Liver (tissue), 9 donors: Measurements from ENCODE around the gene C9orf153. TPM values are rescaled to one million over a fixed set of nuclear protein-coding genes. Genes with fewer than 3 reads are reported as not detected.

Experiments
- DNase-seq: peaks from one replicate; pipeline ENCODE4 v3.0.0-alpha.2; 2017; ENCODE audit warnings: low spot score
- H3K27ac ChIP-seq, 2 donors: one replicate each; pipeline ENCODE4 v1.7.0; 2013; ENCODE audit warnings: inconsistent platforms in 2 of 2, low read length in 2 of 2, control low read depth in 1 of 2, low read depth in 1 of 2, mild to moderate bottlenecking in 1 of 2
- H3K27me3 ChIP-seq, 4 donors: one replicate each; pipeline versions ENCODE4 v1.6.1 to v1.7.0; 2013; ENCODE audit warnings: low read length in 3 of 4, inconsistent platforms in 1 of 4, mild to moderate bottlenecking in 1 of 4, moderate library complexity in 1 of 4; ENCODE audit not compliant: control insufficient read depth in 4 of 4, insufficient read depth in 4 of 4
- H3K36me3 ChIP-seq, 4 donors: one replicate each; pipeline versions ENCODE4 v1.6.1 to v1.7.0; 2013; ENCODE audit warnings: low read length in 3 of 4, mild to moderate bottlenecking in 3 of 4, low read depth in 1 of 4, moderate library complexity in 1 of 4; ENCODE audit not compliant: control insufficient read depth in 4 of 4, insufficient read depth in 3 of 4
- H3K4me1 ChIP-seq, 4 donors: one replicate each; pipeline versions ENCODE4 v1.6.1 to v1.7.0; 2013; ENCODE audit warnings: low read length in 3 of 4, mild to moderate bottlenecking in 3 of 4, moderate library complexity in 1 of 4; ENCODE audit not compliant: control insufficient read depth in 4 of 4, insufficient read depth in 4 of 4
- H3K4me3 ChIP-seq, 3 donors: one replicate each; pipeline versions ENCODE4 v1.6.1 to v1.7.0; 2013; ENCODE audit warnings: low read length in 3 of 3, control low read depth in 1 of 3, low read depth in 1 of 3, mild to moderate bottlenecking in 1 of 3
- H3K9ac ChIP-seq, 2 donors: one replicate each; pipeline ENCODE4 v1.7.0; 2013; ENCODE audit warnings: low read length in 2 of 2, mild to moderate bottlenecking in 2 of 2, moderate library complexity in 2 of 2, control low read depth in 1 of 2, low read depth in 1 of 2
- H3K9me3 ChIP-seq, 4 donors: one replicate each; pipeline versions ENCODE4 v1.6.1 to v1.7.0; 2013; ENCODE audit warnings: low read length in 3 of 4; ENCODE audit not compliant: control insufficient read depth in 4 of 4
- ATF3 ChIP-seq: IDR thresholded peaks from 2 replicates; pipeline ENCODE4 v1.6.1; 2016; ENCODE audit warnings: antibody characterized with exemption
- CTCF ChIP-seq: fragments of 150-350 bp; IDR thresholded peaks from 2 replicates; pipeline ENCODE4 v1.5.1; 2017; ENCODE audit warnings: improper control_type of control experiment, low read depth, low read length; ENCODE audit not compliant: missing input control
- EGR1 ChIP-seq, 2 donors: IDR thresholded peaks; 2 replicates each; pipeline ENCODE4 v1.6.1; 2016 to 2018; ENCODE audit warnings: antibody characterized with exemption in 2 of 2, low read depth in 2 of 2
- FOXA1 ChIP-seq: IDR thresholded peaks from 2 replicates; pipeline ENCODE4 v1.6.1; 2016; ENCODE audit warnings: antibody characterized with exemption
- FOXA2 ChIP-seq: IDR thresholded peaks from 2 replicates; pipeline ENCODE4 v1.6.1; 2016; ENCODE audit warnings: antibody characterized with exemption
- GABPA ChIP-seq, 2 donors: IDR thresholded peaks in 1 of 2; conservative IDR thresholded peaks in 1 of 2; 2 replicates each; pipeline ENCODE4 v1.6.1; 2016; ENCODE audit warnings: antibody characterized with exemption in 2 of 2, mild to moderate bottlenecking in 1 of 2, moderate library complexity in 1 of 2
- HNF4A ChIP-seq, 2 donors: conservative IDR thresholded peaks; 2 replicates each; pipeline ENCODE4 v1.6.1; 2016; ENCODE audit warnings: antibody characterized with exemption in 2 of 2, mild to moderate bottlenecking in 2 of 2
- HNF4G ChIP-seq: IDR thresholded peaks from 2 replicates; pipeline ENCODE4 v1.6.1; 2016; ENCODE audit warnings: antibody characterized with exemption
- JUND ChIP-seq, 2 donors: IDR thresholded peaks; 2 replicates each; pipeline ENCODE4 v1.6.1; 2016; ENCODE audit warnings: antibody characterized with exemption in 2 of 2
- MAX ChIP-seq: IDR thresholded peaks from 2 replicates; pipeline ENCODE4 v1.6.1; 2016; ENCODE audit warnings: antibody characterized with exemption
- NR2F2 ChIP-seq: IDR thresholded peaks from 2 replicates; pipeline ENCODE4 v1.6.1; 2016; ENCODE audit warnings: antibody characterized with exemption
- RAD21 ChIP-seq, 2 donors: IDR thresholded peaks; 2 replicates each; pipeline ENCODE4 v1.6.1; 2016; ENCODE audit warnings: antibody characterized with exemption in 2 of 2, mild to moderate bottlenecking in 2 of 2
- REST ChIP-seq: IDR thresholded peaks from 2 replicates; pipeline ENCODE4 v1.6.1; 2016; ENCODE audit warnings: antibody characterized with exemption, mild to moderate bottlenecking
- RXRA ChIP-seq, 2 donors: IDR thresholded peaks; 2 replicates each; pipeline ENCODE4 v1.6.1; 2017 to 2018; ENCODE audit warnings: antibody characterized with exemption in 2 of 2, mild to moderate bottlenecking in 1 of 2
- SP1 ChIP-seq: IDR thresholded peaks from 2 replicates; pipeline ENCODE4 v1.6.1; 2018; ENCODE audit warnings: antibody characterized with exemption, mild to moderate bottlenecking
- TAF1 ChIP-seq: conservative IDR thresholded peaks from 2 replicates; pipeline ENCODE4 v1.6.1; 2016; ENCODE audit warnings: antibody characterized with exemption, mild to moderate bottlenecking
- YY1 ChIP-seq: IDR thresholded peaks from 2 replicates; pipeline ENCODE4 v1.6.1; 2016; ENCODE audit warnings: antibody characterized with exemption, mild to moderate bottlenecking
- ZBTB33 ChIP-seq: IDR thresholded peaks from 2 replicates; pipeline ENCODE4 v1.6.1; 2016; ENCODE audit warnings: antibody characterized with exemption
- WGBS: extraction: QIAGEN DNeasy Blood & Tissue Kit; methylation state at CpG from one replicate; pipeline ENCODE4 v1.1.7; 2013; 5-methylcytosine and 5-hydroxymethylcytosine counted together
- polyA plus RNA-seq, 2 donors: library from polyadenylated mRNA; stranded (reverse) in 1 of 2; unstranded in 1 of 2; fragments of 200-250 nt in 1 of 2; fragments of >200 nt in 1 of 2; fragmentation: Nextera tagmentation in 1 of 2; extraction: Ambion mirVana in 1 of 2; gene quantifications; one replicate each; pipeline versions ENCODE4 v1.2.1 to v1.2.3, GENCODE V29; 2013 to 2015
- total RNA-seq, 2 donors: library from RNA; depleted of rRNA; stranded (reverse); fragments of >200 nt; gene quantifications; one replicate each; pipeline ENCODE4 v1.2.3, GENCODE V29; 2014
- donor health status: healthy.
- donor health status: healthy.
- donor health status: healthy.
- donor health status: healthy.
- donor health status: healthy.

Gene C9orf153
- total and polyA plus RNA-seq, 4 donors, result 0.07 to 0.67 (median 0.34) TPM

- no peak overlapping the region for H3K27ac ChIP-seq
- no peak for DNase-seq
- no peak overlapping the region for H3K4me3 ChIP-seq
- no peak overlapping the region for H3K9ac ChIP-seq
- no peaks in the 10 kb centered on the region for H3K27me3 ChIP-seq
- peaks cover 0 to 8% (median 5%) of the 10 kb centered on the region in 4 donors for H3K4me1 ChIP-seq
- 59% methylated on average over 7 of the region's 7 CpGs for WGBS
- no peaks in the 10 kb centered on the region for H3K9me3 ChIP-seq
- H3K36me3 ChIP-seq, result peaks cover 1 to 16% (median 10%) of the 10 kb centered on the region in 4 donors
- no peak for TF ChIP-seq MAX
- TF ChIP-seq RXRA (IDR thresholded peaks at IDR 0.05), result peak in 1 of 2 donors; percentile 49
- no peak for TF ChIP-seq HNF4A (conservative IDR thresholded peaks at IDR 0.05)
- no peak for TF ChIP-seq ZBTB33
- TF ChIP-seq FOXA1, result no peak
- TF ChIP-seq TAF1, result no peak
- TF ChIP-seq RAD21 (IDR thresholded peaks at IDR 0.05), result peak; percentile 27 to 58
- TF ChIP-seq CTCF, result peak; percentile 11
Observed at GRCh38 chr9:86287013-86287412, 27.6 kb upstream of the C9orf153 start.

GRCh38 chr9:86286278-86286677, 26.8 kb upstream of the C9orf153 start:
- no peak for TF ChIP-seq FOXA2
- TF ChIP-seq NR2F2, result no peak
- no peak for TF ChIP-seq HNF4A (conservative IDR thresholded peaks at IDR 0.05)
- TF ChIP-seq ATF3, result no peak
- TF ChIP-seq TAF1, result no peak
- no peak for TF ChIP-seq RXRA (IDR thresholded peaks at IDR 0.05)
- no peak for TF ChIP-seq ZBTB33
- TF ChIP-seq SP1, result no peak
- no peak for TF ChIP-seq FOXA1
- TF ChIP-seq HNF4G, result no peak
- TF ChIP-seq MAX, result no peak
- TF ChIP-seq EGR1 (IDR thresholded peaks at IDR 0.05; ENCODE audit: low read depth in 2 of 2), result no peak
- no peak for TF ChIP-seq REST
- TF ChIP-seq JUND (IDR thresholded peaks at IDR 0.05), result no peak
- no peak for TF ChIP-seq YY1
- TF ChIP-seq GABPA (IDR thresholded peaks at IDR 0.05 in 1 of 2, conservative IDR thresholded peaks at IDR 0.05 in 1 of 2), result no peak
- TF ChIP-seq CTCF, result no peak
- DNase-seq, result peak; percentile 68
- Histone ChIP-seq H3K4me3 (no peak overlapping the region), H3K27ac (no peak overlapping the region), H3K27me3 (no peaks in the 10 kb centered on the region), H3K36me3 (peaks cover 1 to 15% (median 9%) of the 10 kb centered on the region in 4 donors), H3K4me1 (peaks cover 0 to 9% (median 6%) of the 10 kb centered on the region in 4 donors), H3K9me3 (no peaks in the 10 kb centered on the region), H3K9ac (no peak overlapping the region)
- 59% methylated on average over 3 of the region's 3 CpGs for WGBS
